HCT116 (cell line): ENCODE measurements around the gene MSH6. TPM values are rescaled to one million over a fixed set of nuclear protein-coding genes. Genes with fewer than 3 reads are reported as not detected.

Experiments used
- ATAC-seq: fragments of 200-7000 bp; cut with Tn5 transposase; 2 replicates; pipeline ENCODE4 v1.9.1; 2020; ENCODE audit warnings: mild to moderate bottlenecking, moderate library complexity
- BruUV-seq: library from RNA; stranded (reverse); fragments of 400-500 nt; replicated peaks from 2 replicates; lab custom pipeline; 2021; lab: Mats Ljungman, UMichigan
- CTCF ChIA-PET: fragments of 300-600 bp; sonication (Branson Sonifier 250); formaldehyde crosslinking; loops from one replicate; lab custom pipeline; 2021; ENCODE audit warnings: antibody characterized with exemption; lab: Charles Lee
- POLR2A ChIA-PET: fragments of 300-600, 350-600 bp; sonication (Branson Sonifier 250); formaldehyde crosslinking; loops from one replicate; lab custom pipeline; 2021; ENCODE audit warnings: antibody characterized with exemption; lab: Charles Lee
- RAD21 ChIA-PET, 2 experiments: fragments of 300-600 bp; sonication (Branson Sonifier 250); formaldehyde crosslinking; loops; one replicate each; lab custom pipeline; 2023; ENCODE audit warnings: low total read pairs in 2 of 2; ENCODE audit not compliant: uncharacterized antibody in 2 of 2, unreplicated experiment in 2 of 2, low non-redundant PET in 1 of 2; lab: Charles Lee
- DNase-seq: peaks from one replicate; pipeline ENCODE4 v3.0.0-alpha.2; 2010; ENCODE audit warnings: low read depth, low spot score
- H2AFZ ChIP-seq: fragments of 200-600 bp; shearing (Covaris generic), sonication (generic); 2 replicates; pipeline ENCODE4 v1.6.1; 2017; ENCODE audit warnings: low read depth, mixed run types, mixed read lengths, antibody characterized with exemption, low read length; ENCODE audit not compliant: poor library complexity, severe bottlenecking
- H3K27ac ChIP-seq: 2 replicates; pipeline ENCODE4 v1.5.1; 2012; ENCODE audit warnings: low read depth, low read length
- H3K27me3 ChIP-seq: fragments of 200-600 bp; sonication (generic); 2 replicates; pipeline ENCODE4 v1.6.1; 2016; ENCODE audit warnings: mixed run types, low read length, mixed read lengths; ENCODE audit not compliant: insufficient read depth
- H3K36me3 ChIP-seq, 2 experiments: fragments of 200-500 bp in 1 of 2; fragments of 200-600 bp in 1 of 2; sonication (Bioruptor generic) in 1 of 2; sonication (generic) in 1 of 2; 2 replicates each; pipeline versions ENCODE4 v1.5.1 to v1.6.1; 2014 to 2016; ENCODE audit warnings: low read length in 2 of 2, inconsistent platforms in 1 of 2, mixed read lengths in 1 of 2, mixed run types in 1 of 2; ENCODE audit not compliant: insufficient read depth in 2 of 2, control insufficient read depth in 1 of 2
- H3K4me1 ChIP-seq, 2 experiments: fragments of 200-600 bp in 1 of 2; sonication (generic) in 1 of 2; 2 replicates each; pipeline versions ENCODE4 v1.5.1 to v1.6.1; 2012 to 2017; ENCODE audit warnings: low read length in 2 of 2, inconsistent platforms in 1 of 2, mild to moderate bottlenecking in 1 of 2, mixed read lengths in 1 of 2, mixed run types in 1 of 2, moderate library complexity in 1 of 2; ENCODE audit not compliant: insufficient read depth in 2 of 2, control insufficient read depth in 1 of 2
- H3K4me2 ChIP-seq: fragments of 200-600 bp; sonication (generic); 2 replicates; pipeline ENCODE4 v1.6.1; 2017; ENCODE audit warnings: mixed run types, low read length, mixed read lengths
- H3K4me3 ChIP-seq, 2 experiments: fragments of 200-600 bp in 1 of 2; sonication (generic) in 1 of 2; replicated peaks in 1 of 2; 2 replicates each; pipeline ENCODE4 v1.5.1; 2011 to 2016; ENCODE audit warnings: low read length in 2 of 2, control low read depth in 1 of 2, low read depth in 1 of 2, mild to moderate bottlenecking in 1 of 2, mixed read lengths in 1 of 2, mixed run types in 1 of 2
- H3K79me2 ChIP-seq: fragments of 200-600 bp; sonication (generic); 2 replicates; pipeline ENCODE4 v1.6.1; 2017; ENCODE audit warnings: mild to moderate bottlenecking, mixed run types, low read length, moderate library complexity, mixed read lengths; ENCODE audit not compliant: insufficient read depth
- H3K9ac ChIP-seq: fragments of 200-600 bp; sonication (generic); 2 replicates; pipeline ENCODE4 v1.6.1; 2016; ENCODE audit warnings: low read length, mixed read lengths
- H3K9me2 ChIP-seq: fragments of 200-600 bp; sonication (generic), shearing (Covaris generic); 2 replicates; pipeline ENCODE4 v1.6.1; 2017; ENCODE audit warnings: mixed run types, mild to moderate bottlenecking, moderate library complexity; ENCODE audit not compliant: insufficient read depth
- H3K9me3 ChIP-seq, 2 experiments: fragments of 200-500 bp in 1 of 2; fragments of 200-600 bp in 1 of 2; sonication (Bioruptor generic) in 1 of 2; sonication (generic) in 1 of 2; 2 replicates each; pipeline ENCODE4 v1.6.1; 2014 to 2017; ENCODE audit warnings: low read length in 2 of 2, mixed read lengths in 2 of 2, inconsistent platforms in 1 of 2, low read depth in 1 of 2, mild to moderate bottlenecking in 1 of 2, mixed run types in 1 of 2, moderate library complexity in 1 of 2; ENCODE audit not compliant: control insufficient read depth in 1 of 2, insufficient read depth in 1 of 2
- H4K20me1 ChIP-seq: fragments of 200-600 bp; sonication (generic), shearing (Covaris generic); 2 replicates; pipeline ENCODE4 v1.6.1; 2017; ENCODE audit warnings: mixed run types, mild to moderate bottlenecking, moderate library complexity; ENCODE audit not compliant: insufficient read depth
- EGR1 ChIP-seq: IDR thresholded peaks from 2 replicates; pipeline ENCODE4 v1.6.1; 2012; ENCODE audit warnings: low read depth
- FOSL1 ChIP-seq: IDR thresholded peaks from 2 replicates; pipeline ENCODE4 v1.6.1; 2012; ENCODE audit warnings: low read depth
- POLR2A ChIP-seq: IDR thresholded peaks from 2 replicates; pipeline ENCODE4 v1.7.0; 2011; ENCODE audit warnings: borderline replicate concordance; ENCODE audit not compliant: insufficient read depth, insufficient read length; ENCODE audit errors: extremely low read depth
- RAD21 ChIP-seq: IDR thresholded peaks from 2 replicates; pipeline ENCODE4 v1.6.1; 2012; ENCODE audit warnings: low read depth, mild to moderate bottlenecking
- SRF ChIP-seq: IDR thresholded peaks from 2 replicates; pipeline ENCODE4 v1.6.1; 2012; ENCODE audit warnings: low read depth
- ZFX ChIP-seq: fragments of 450-650 bp; IDR thresholded peaks from 2 replicates; pipeline ENCODE4 v1.6.1; 2017
- intact Hi-C: fragments of 100-400 bp; cut with micrococcal nuclease; formaldehyde crosslinking; loops from 2 replicates; pipeline ENCODE4 v1.10.0; 2022
- total RNA-seq: library from RNA; stranded (reverse); gene quantifications from one replicate; pipeline ENCODE4 v1.2.1, GENCODE V29; 2021; ENCODE audit not compliant: unreplicated experiment
- TF ChIP-seq, protein P1 (sequence below), 3 experiments: fragments of 200-600 bp in 1 of 3; sonication (generic) in 1 of 3; IDR thresholded peaks in 2 of 3; conservative IDR thresholded peaks in 1 of 3; 2 replicates each; pipeline ENCODE4 v1.5.1; 2012 to 2017; ENCODE audit warnings: low read depth in 2 of 3, low read length in 2 of 3, antibody characterized with exemption in 1 of 3, borderline replicate concordance in 1 of 3, control low read depth in 1 of 3, mild to moderate bottlenecking in 1 of 3, mixed read lengths in 1 of 3, mixed run types in 1 of 3, moderate library complexity in 1 of 3; ENCODE audit not compliant: insufficient read depth in 1 of 3
- TF ChIP-seq, protein P2 (sequence below): IDR thresholded peaks from 2 replicates; pipeline ENCODE4 v1.6.1; 2012; ENCODE audit warnings: low read depth
- TF ChIP-seq, protein P3 (sequence below): IDR thresholded peaks from 2 replicates; pipeline ENCODE4 v1.6.1; 2012
- TF ChIP-seq, protein P4 (sequence below): IDR thresholded peaks from 2 replicates; pipeline ENCODE4 v1.6.1; 2012

The MSH6 gene
- total RNA-seq, 1 experiment from 2014 or later: 71.2 TPM

DNA sequence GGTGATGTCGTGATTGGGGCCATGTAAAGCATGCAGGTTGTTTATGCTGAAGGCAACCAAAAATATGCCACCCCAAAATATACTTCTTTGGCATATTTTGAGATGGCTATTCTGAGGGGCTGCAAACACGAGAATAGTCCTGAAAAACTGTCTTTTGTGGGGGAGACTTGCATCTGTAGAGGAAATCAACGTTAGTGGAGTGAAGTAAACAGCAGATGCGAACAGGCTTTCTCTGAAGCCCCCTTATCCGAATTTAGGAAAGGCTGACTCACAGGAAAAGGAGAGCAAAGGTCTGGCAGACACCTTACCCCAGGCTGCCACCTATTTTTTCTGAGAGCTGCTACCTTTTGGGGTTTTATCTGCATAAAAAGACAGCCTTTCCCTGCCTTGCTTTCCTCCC is 44.6 kb upstream of the MSH6 start:
- no peak for ATAC-seq

More for the DNA sequence above, 44.6 kb upstream of the MSH6 start:
- intact Hi-C loops: no loop called here
- H3K9ac ChIP-seq: no peak overlapping the region
- no peak overlapping the region for H2AFZ ChIP-seq
- H4K20me1 ChIP-seq: no peaks in the 10 kb centered on the region
- CTCF ChIA-PET: no interaction called here
- RAD21 ChIA-PET: no interaction called here
- no peaks in the 10 kb centered on the region for H3K79me2 ChIP-seq
- H3K4me1 ChIP-seq: no peaks in the 10 kb centered on the region
- no peak overlapping the region for H3K4me3 ChIP-seq
- BruUV-seq: no TSS peak
- no peak overlapping the region for H3K27ac ChIP-seq
- no peaks in the 10 kb centered on the region for H3K36me3 ChIP-seq
- H3K27me3 ChIP-seq: no peaks in the 10 kb centered on the region
- H3K9me3 ChIP-seq: no peaks in the 10 kb centered on the region
- DNase-seq: no peak
- POLR2A ChIA-PET: no interaction called here
- no peaks in the 10 kb centered on the region for H3K9me2 ChIP-seq
- no peak overlapping the region for H3K4me2 ChIP-seq
- TF ChIP-seq, protein P1, sequence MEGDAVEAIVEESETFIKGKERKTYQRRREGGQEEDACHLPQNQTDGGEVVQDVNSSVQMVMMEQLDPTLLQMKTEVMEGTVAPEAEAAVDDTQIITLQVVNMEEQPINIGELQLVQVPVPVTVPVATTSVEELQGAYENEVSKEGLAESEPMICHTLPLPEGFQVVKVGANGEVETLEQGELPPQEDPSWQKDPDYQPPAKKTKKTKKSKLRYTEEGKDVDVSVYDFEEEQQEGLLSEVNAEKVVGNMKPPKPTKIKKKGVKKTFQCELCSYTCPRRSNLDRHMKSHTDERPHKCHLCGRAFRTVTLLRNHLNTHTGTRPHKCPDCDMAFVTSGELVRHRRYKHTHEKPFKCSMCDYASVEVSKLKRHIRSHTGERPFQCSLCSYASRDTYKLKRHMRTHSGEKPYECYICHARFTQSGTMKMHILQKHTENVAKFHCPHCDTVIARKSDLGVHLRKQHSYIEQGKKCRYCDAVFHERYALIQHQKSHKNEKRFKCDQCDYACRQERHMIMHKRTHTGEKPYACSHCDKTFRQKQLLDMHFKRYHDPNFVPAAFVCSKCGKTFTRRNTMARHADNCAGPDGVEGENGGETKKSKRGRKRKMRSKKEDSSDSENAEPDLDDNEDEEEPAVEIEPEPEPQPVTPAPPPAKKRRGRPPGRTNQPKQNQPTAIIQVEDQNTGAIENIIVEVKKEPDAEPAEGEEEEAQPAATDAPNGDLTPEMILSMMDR (IDR thresholded peaks at IDR 0.05 in 2 of 3, conservative IDR thresholded peaks at IDR 0.05 in 1 of 3; ENCODE audit: borderline replicate concordance in 1 of 3, insufficient read depth in 1 of 3, low read depth in 2 of 3, low read length in 2 of 3): no peak
- TF ChIP-seq SRF (no peak), ZFX (no peak), EGR1 (no peak), RAD21 (no peak), FOSL1 (no peak), POLR2A (no peak)
- TF ChIP-seq, protein P2, sequence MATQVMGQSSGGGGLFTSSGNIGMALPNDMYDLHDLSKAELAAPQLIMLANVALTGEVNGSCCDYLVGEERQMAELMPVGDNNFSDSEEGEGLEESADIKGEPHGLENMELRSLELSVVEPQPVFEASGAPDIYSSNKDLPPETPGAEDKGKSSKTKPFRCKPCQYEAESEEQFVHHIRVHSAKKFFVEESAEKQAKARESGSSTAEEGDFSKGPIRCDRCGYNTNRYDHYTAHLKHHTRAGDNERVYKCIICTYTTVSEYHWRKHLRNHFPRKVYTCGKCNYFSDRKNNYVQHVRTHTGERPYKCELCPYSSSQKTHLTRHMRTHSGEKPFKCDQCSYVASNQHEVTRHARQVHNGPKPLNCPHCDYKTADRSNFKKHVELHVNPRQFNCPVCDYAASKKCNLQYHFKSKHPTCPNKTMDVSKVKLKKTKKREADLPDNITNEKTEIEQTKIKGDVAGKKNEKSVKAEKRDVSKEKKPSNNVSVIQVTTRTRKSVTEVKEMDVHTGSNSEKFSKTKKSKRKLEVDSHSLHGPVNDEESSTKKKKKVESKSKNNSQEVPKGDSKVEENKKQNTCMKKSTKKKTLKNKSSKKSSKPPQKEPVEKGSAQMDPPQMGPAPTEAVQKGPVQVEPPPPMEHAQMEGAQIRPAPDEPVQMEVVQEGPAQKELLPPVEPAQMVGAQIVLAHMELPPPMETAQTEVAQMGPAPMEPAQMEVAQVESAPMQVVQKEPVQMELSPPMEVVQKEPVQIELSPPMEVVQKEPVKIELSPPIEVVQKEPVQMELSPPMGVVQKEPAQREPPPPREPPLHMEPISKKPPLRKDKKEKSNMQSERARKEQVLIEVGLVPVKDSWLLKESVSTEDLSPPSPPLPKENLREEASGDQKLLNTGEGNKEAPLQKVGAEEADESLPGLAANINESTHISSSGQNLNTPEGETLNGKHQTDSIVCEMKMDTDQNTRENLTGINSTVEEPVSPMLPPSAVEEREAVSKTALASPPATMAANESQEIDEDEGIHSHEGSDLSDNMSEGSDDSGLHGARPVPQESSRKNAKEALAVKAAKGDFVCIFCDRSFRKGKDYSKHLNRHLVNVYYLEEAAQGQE: no peak
- TF ChIP-seq, protein P3, sequence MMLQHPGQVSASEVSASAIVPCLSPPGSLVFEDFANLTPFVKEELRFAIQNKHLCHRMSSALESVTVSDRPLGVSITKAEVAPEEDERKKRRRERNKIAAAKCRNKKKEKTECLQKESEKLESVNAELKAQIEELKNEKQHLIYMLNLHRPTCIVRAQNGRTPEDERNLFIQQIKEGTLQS: no peak
- TF ChIP-seq, protein P4, sequence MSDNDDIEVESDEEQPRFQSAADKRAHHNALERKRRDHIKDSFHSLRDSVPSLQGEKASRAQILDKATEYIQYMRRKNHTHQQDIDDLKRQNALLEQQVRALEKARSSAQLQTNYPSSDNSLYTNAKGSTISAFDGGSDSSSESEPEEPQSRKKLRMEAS: no peak
- TF ChIP-seq, all 23 proteins: peak for 0
